Skeletal muscle satellite cell (primary cell): ENCODE measurements around the gene NDUFAF8.

Experiments used
- H3K27me3 ChIP-seq: 2 replicates; pipeline ENCODE4 v1.7.0; 2013; ENCODE audit warnings: low read length; ENCODE audit not compliant: control insufficient read depth, insufficient read depth
- H3K36me3 ChIP-seq: 2 replicates; pipeline ENCODE4 v1.7.0; 2013; ENCODE audit warnings: mild to moderate bottlenecking, control low read depth, low read length; ENCODE audit not compliant: insufficient read depth
- H3K4me1 ChIP-seq: 2 replicates; pipeline ENCODE4 v1.7.0; 2013; ENCODE audit warnings: low read length; ENCODE audit not compliant: control insufficient read depth, insufficient read depth
- H3K4me2 ChIP-seq: 2 replicates; pipeline ENCODE4 v1.7.0; 2013; ENCODE audit warnings: mild to moderate bottlenecking, low read length
- H3K4me3 ChIP-seq: 2 replicates; pipeline ENCODE4 v1.7.0; 2013; ENCODE audit warnings: low read length
- H3K9ac ChIP-seq: 2 replicates; pipeline ENCODE4 v1.7.0; 2013; ENCODE audit warnings: mild to moderate bottlenecking, low read depth, low read length, moderate library complexity
- H3K9me3 ChIP-seq: replicated peaks from 2 replicates; pipeline ENCODE4 v1.7.0; 2013; ENCODE audit warnings: mild to moderate bottlenecking, control low read depth, low read length

The NDUFAF8 gene

DNA sequence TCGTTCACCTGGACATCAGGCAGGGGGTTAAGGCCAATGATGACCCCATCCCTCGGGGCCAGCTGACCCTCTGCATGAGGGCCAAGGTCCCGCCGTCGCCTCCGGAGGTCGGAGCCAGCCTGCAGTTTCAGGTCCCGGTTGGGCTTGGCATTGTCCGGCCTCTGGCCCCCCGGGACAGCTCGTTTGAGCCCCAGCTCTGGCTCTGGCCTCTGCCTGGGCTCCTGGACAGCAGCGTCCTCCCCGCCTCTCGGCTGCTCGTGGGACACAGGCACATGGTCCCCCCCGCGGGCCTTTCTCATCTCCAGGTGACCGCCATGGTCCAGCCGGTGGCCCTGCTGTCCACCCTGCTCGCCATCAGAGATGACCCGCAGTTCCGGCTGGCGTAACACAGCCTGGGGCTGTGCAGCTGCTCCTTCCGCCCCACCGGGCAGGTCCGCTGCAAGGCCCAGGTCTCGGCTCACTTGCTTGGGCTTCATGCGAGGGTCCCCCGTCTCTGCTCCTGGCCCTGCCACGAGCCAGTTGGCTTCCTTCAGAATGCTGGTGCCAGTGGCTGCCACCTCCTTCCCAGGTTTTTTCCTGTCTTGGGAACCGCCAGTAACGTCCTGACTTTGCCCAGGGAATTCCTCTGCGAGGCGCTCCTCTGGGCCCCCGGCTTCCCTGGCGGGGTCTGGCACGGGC, 6.7 kb downstream of the NDUFAF8 start:
- Histone ChIP-seq H3K4me1 (peaks cover 6% of the 10 kb centered on the region), H3K36me3 (peaks cover 25% of the 10 kb centered on the region), H3K4me3 (no peak overlapping the region), H3K4me2 (no peak overlapping the region), H3K9ac (no peak overlapping the region), H3K9me3 (no peaks in the 10 kb centered on the region), H3K27me3 (no peaks in the 10 kb centered on the region)

DNA sequence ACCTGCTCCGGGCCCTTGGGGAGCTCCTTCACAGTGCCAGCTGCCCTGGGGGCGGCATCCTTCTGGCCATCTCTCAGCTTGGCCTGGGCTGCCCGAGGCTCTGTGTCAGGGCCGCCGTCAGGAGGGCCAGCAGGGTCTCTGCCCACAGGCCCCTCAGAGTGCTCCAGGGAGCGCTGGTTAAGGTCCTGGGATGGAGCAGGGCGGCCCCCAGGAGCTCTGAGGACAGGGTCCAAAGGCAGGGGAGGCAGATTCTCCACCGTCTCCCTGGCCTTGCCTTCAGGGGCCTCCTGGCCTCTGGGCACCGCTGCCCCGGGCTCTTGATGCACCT, 7.2 kb downstream of the NDUFAF8 start:
- H3K9ac ChIP-seq = no peak overlapping the region
- H3K36me3 ChIP-seq = peaks cover 25% of the 10 kb centered on the region
- no peak overlapping the region for H3K4me2 ChIP-seq
- no peak overlapping the region for H3K4me3 ChIP-seq
- peaks cover 3% of the 10 kb centered on the region for H3K4me1 ChIP-seq
- no peaks in the 10 kb centered on the region for H3K9me3 ChIP-seq
- H3K27me3 ChIP-seq = no peaks in the 10 kb centered on the region

DNA sequence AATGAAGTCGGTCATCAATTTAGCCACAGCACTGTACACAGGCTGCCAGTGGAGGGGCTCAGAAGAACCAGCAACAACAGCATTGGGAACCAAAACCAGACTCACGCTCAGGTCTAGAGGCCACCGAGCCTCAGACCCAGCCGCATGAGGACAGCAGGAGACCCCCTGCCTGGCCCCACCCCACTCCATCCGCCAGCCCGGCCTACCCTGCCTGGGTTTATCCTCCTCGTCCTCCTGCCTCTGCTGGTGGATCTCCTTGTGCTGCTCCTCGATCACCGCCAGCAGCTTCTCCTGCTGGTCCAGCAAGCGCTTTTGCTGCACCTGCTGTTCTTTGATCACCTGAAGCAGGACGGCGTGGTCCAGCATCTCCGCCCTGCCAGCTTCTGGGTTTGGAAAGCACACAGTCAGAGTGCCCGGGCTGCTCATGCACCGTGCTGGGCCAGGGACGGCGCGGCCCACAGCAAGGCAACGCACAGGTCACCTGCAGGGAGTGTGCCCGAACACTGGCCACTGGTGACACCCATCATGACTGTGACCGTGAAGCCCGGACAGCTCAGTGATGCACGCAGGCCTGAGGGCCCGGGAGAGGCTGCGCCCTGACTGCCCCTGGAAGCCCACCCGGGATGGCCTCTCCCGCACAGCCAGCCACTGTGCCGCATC, 7.7 kb downstream of the NDUFAF8 start:
- Histone ChIP-seq H3K9me3 (no peaks in the 10 kb centered on the region), H3K4me1 (peaks cover 3% of the 10 kb centered on the region), H3K36me3 (peaks cover 27% of the 10 kb centered on the region), H3K9ac (no peak overlapping the region), H3K27me3 (no peaks in the 10 kb centered on the region), H3K4me3 (no peak overlapping the region), H3K4me2 (no peak overlapping the region)

DNA sequence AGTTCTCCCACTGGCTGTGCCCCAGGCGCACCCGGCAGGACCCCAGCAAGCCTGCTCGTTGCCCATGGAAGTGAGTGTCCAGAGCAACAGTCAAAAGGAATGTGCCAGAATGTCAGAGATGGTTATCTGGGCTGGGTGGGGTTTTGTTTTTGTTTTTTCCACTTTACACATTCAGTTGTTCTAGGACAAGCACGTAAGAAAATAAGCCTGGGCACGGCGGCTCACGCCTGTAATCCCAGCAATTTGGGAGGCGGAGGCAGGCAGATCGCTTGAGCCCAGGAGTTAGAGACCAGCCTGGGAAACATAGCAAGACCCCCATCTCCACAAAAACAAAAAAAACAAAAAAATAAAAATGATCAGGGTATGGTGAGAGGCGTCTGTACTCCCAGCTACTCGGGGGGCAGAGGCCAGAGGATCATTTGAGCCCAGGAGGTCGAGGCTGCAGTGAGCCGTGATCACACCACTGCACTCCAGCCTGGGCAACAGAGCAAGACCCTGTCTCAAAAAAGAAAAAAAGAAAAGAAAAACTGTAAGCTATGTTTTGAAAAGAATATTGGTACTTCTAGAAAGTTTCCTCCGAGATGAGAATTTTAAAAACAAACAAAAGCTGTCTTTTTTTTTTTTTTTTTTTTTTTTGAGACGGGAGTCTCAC, 8.3 kb downstream of the NDUFAF8 start:
- Histone ChIP-seq H3K27me3 (no peaks in the 10 kb centered on the region), H3K9ac (no peak overlapping the region), H3K36me3 (peaks cover 26% of the 10 kb centered on the region), H3K4me3 (no peak overlapping the region), H3K4me1 (peaks cover 3% of the 10 kb centered on the region), H3K9me3 (no peaks in the 10 kb centered on the region), H3K4me2 (no peak overlapping the region)

DNA sequence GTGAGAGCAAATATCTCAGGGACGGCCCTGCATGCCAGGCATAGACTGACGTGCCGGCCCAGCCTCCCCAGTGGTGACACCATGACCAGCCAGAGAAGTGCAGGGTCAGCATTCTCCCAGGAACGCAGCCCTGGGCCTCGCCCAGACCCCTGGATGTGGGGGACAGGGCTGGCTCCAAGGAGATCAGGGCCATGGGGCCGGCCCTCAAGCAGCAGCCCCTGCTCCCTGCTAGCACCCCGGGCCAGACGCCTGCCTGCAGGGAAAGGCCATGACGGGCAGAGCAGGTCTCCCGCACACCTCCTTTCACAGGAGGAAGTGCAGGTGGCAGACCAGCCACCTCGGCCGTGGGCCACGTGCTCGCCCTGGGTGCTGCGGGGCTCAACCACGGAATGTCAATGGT, 9.5 kb downstream of the NDUFAF8 start:
- Histone ChIP-seq H3K4me3 (no peak overlapping the region), H3K9ac (no peak overlapping the region), H3K27me3 (no peaks in the 10 kb centered on the region), H3K9me3 (no peaks in the 10 kb centered on the region), H3K4me1 (peaks cover 7% of the 10 kb centered on the region), H3K36me3 (peaks cover 27% of the 10 kb centered on the region), H3K4me2 (no peak overlapping the region)

DNA sequence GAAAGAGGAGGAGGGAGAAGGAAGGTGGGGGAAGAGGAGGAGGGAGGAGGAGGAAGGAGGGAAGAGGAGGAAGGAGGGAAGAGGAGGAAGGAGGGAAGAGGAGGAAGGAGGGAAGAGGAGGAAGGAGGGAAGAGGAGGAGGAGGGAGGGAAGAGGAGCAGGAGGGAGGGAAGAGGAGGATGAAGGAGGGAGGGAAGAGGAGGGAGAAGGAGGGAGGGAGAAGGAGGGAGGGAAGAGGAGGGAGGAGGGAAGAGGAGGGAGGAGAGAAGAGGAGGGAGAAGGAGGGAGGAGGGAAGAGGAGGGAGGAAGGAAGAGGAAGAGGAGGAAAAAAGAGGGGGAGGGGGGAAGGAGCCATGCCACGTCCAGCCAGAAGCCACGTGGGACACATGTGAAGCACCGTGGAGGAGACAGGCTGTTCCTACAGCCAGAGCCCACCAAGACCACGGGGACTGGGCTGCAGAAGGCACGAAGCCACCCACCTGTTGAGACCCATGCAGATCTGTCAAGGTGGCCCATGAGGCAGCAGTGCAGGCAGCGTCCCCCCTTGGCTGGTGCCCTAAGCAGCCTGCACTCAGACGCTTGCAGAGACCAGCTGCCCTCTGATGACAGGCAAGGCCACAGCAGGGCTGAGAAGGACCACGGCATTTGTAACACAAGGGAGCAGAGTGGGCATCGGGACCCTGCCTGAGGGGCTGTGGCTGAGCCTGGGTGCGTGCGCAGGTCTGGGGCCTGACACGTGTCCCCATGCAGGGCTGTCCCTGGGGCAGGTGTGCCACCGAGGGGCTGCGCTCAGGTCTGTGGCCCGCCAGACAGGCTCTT, 10.3 kb downstream of the NDUFAF8 start:
- Histone ChIP-seq H3K9me3 (no peaks in the 10 kb centered on the region), H3K4me1 (peaks cover 8% of the 10 kb centered on the region), H3K27me3 (no peaks in the 10 kb centered on the region), H3K9ac (no peak overlapping the region), H3K36me3 (peaks cover 27% of the 10 kb centered on the region), H3K4me3 (no peak overlapping the region), H3K4me2 (no peak overlapping the region)

DNA sequence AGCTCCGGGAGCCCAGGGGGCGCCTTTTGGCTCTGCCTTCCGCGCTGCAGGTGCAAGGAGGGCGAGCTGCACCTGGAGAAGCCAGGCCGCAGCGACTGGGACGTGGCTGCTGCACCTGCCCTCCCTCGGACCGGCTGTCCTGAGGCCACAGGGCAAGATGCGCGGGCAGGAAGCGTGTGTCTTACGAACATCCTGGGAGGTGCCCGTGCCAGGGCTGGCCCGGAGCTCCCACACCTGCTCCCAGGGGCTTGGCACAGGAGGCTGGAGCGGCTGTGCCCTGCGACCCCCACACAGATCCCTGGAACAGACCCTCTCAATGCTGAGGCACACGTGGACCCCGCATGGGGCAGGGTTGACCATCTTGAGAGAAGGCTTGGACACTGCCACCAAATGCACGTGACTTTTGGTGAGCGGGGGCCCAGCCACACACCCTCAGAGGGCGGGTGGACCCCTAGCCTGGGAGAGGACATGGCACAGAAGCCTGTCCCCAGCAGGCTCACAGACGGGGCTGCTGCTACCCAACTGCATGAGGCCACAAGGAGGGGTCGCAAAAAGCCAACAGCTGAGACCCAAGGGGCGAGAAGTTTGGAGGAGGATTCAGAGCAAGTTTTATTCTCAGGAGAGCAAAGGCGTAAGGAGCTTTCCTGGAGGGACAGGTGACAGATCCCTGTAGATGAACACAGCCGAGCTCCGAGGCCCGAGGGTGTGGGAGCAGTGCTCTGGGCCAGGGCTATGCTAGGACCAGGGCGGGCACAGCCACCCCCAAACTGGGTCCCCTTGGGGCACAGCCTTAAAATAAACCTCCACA, 11.4 kb downstream of the NDUFAF8 start:
- H3K4me2 ChIP-seq = no peak overlapping the region
- no peaks in the 10 kb centered on the region for H3K27me3 ChIP-seq
- H3K4me1 ChIP-seq = peaks cover 15% of the 10 kb centered on the region
- H3K9me3 ChIP-seq = no peaks in the 10 kb centered on the region
- H3K4me3 ChIP-seq = no peak overlapping the region
- no peak overlapping the region for H3K9ac ChIP-seq
- peaks cover 27% of the 10 kb centered on the region for H3K36me3 ChIP-seq

DNA sequence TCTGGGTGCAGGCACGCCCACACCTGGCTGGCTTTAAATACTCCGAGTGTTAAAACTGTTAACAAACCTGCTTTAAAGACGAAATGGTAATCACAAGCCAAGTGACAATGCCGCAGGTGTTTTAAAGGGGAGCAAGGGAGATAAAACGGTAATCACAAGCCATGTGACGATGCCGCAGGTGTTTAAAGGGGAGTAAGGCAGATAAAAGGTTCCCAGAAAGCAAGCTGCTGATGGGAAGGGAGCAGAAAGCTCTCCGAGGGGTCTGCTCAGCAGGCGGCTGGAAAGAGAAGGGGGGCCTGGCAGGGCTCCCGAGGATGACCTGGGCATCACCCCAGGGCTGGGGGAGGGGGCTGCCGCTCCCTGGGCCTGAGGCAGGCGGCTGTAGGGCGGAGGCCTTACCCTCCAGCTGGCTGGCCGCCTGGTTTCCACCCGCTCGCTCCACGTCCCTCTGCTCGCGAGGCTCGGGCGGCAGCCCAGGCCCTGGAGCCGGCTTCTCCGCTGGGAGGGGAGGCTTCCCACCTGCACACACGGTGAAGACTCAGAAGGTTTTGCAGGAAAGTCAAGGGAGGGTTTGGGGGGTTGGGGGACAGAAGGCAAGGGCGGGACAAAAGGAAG, 12.1 kb downstream of the NDUFAF8 start:
- Histone ChIP-seq H3K36me3 (peaks cover 27% of the 10 kb centered on the region), H3K27me3 (no peaks in the 10 kb centered on the region), H3K4me3 (no peak overlapping the region), H3K4me2 (no peak overlapping the region), H3K9me3 (no peaks in the 10 kb centered on the region), H3K9ac (no peak overlapping the region), H3K4me1 (peaks cover 22% of the 10 kb centered on the region)

DNA sequence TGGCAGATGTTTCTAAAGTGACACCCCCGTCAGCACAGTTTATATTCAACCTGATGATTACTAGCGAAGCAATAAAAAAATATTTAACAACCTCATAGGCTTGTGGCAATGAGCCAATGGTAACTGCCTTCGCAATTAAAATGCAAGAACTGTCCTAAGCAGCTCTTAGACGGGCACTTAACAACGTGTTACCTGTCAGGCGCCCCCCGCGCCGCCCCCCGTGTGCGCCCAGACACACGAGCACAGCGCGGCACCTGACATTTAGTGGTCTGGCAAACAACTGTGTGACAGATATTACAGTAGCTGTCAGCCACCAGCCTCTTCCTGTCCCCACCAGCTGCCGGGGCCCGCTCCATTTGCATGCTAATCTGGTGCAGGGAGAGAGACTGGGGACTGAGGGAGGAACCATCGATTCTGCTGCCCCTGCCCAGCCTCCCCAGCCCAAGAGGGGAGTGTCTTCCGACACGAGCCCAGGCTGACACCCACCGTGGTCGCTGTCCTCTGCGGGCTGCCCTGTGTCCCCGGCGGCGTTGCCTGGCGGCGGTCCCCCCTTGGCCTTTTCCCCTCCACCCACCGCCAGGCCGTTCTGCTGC, 12.7 kb downstream of the NDUFAF8 start:
- Histone ChIP-seq H3K4me2 (no peak overlapping the region), H3K36me3 (peaks cover 27% of the 10 kb centered on the region), H3K9ac (no peak overlapping the region), H3K4me1 (peaks cover 27% of the 10 kb centered on the region), H3K4me3 (no peak overlapping the region), H3K27me3 (no peaks in the 10 kb centered on the region), H3K9me3 (no peaks in the 10 kb centered on the region)

DNA sequence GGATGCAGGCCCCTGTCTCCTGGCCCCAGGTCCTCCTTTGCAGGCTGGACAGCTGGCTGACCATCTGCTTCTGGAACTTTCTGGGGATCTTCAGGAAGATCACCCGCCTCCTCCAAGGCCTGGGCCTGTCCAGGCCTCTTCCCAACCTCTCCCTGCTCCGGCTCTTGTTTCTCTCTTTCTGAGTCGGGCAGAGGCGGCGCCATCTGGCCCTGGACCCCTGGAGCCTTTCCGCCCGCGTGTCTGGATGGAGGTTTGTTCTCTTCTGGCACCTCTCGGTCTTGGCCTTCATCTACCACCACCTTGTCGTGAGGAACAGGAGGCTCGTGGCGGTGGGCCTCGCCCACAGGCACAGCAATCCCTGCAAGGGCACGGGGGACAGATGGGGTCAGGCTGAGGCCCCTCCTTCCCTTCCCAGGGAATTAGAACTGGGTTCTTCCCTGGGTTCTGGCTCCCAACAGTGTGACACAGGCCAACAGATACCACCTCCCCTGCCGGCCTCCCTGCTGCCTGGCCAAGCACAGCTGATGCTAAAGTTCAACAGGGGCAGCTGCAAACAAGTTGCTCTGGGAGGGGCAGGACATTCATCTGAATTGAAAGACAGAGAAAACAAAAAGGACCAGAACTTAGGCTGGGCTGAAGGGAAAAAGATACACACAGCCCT, 13.3 kb downstream of the NDUFAF8 start:
- no peak overlapping the region for H3K4me3 ChIP-seq
- H3K9me3 ChIP-seq = no peaks in the 10 kb centered on the region
- peaks cover 31% of the 10 kb centered on the region for H3K4me1 ChIP-seq
- H3K9ac ChIP-seq = no peak overlapping the region
- no peak overlapping the region for H3K4me2 ChIP-seq
- peaks cover 27% of the 10 kb centered on the region for H3K36me3 ChIP-seq
- H3K27me3 ChIP-seq = no peaks in the 10 kb centered on the region
